Measurements from ENCODE around the gene DGKI.

The DGKI gene

DNA sequence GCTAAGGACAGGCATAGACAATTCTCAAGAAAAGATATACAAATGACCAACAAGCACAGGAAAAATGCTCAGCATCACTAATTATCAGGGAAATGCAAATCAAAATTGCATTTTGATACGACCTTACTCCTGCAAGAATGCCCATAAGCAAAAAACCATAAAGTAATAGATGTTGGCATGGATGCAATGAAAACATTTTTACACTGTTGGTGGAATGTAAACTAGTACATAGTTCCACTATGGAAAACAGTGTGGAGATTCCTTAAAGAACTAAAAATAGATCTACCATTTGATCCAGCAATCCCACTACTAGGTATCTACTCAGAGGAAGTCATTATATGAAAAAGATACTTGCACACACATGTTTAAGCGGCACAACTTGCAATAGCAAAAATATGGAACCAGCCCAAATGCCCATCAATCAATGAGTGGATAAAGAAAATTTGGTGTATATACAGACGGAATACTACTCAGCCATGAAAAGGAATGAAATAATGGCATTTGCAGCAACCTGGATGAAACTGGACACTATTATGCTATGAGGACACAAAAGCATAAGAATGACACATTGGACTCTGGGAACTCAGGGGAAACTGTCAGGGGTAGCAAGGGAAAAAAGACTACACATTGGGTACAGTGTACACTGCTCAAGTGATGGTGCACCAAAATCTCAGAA lies 59.3 kb downstream of the DGKI start:
- no peak for DNase-seq

DNA sequence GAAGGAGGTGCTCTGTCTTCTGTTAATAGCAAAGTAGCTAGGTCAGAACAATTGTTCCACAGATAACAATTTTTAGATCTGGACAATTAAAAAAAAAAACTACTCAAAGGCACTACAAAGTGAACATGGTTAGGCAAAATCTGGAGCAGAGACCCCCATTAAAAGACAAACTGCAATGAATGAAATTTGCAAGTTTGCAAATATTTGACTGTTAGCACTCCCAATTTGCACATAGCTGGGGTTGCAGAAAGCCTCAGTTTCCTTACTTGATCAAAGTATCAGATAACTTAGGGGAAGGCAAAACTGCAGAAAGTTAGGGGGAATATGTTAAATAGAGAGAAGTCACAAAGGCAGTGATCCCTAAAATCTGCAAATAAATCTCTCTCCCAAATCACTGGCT lies 68.3 kb downstream of the DGKI start:
- DNase-seq, result no peak

DNA sequence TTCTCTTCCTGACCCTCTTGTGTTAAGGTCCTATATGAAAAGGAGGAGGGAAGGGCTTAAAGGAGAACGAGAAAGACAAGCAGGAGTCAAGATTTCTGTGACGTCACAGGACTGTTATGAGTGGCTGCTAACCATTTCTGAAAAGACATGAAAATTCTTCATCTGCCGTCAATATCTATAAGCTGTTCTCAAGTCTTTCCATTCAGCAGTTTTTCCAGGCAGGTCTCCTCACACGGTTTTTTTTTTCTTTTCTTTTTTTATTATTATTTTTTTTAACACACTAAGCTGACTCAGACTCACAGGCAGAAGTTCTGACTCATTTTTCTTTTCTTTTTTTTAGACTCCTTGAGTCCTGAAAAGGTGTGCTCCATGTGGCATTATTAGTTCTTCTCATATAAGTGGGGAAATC lies 72.0 kb downstream of the DGKI start:
- no peak for DNase-seq

DNA sequence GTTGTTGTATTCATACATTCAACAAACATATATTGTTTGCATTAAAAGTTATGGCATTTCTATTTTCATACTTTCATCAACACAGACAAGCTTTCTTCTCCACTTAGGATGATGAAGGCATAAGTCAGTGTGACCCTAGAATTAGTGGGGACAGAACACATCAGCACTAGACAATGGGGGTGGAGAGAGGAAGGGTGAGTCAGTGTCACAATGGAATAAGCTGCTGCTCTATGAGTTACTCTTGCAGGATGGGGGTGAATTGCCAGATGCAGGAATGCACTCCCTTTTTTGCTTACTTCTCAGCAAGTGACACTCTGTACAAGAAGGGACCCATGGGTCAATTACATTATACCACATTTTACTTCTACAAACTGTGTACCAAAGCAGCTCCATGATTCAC lies 74.0 kb downstream of the DGKI start:
- DNase-seq, result no peak

DNA sequence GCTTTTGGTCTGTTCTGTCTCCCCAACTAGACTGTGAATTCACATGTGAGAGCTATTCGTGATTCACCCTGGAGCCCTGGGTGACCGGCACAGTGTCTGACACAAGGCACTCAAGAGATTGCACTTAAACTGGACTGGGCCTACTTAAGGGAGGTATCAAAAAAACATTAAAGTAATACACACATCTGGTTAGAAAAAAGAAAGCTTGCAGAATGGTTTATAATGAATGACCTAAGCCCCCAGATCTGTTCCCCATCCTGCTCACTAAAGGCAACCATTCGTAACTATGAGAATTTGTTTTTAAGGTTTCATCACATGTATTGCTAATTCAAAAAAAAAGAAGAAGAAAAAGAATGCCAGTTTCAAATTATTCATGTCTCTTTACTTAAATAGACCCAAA lies 74.5 kb downstream of the DGKI start:
- DNase-seq, result no peak

DNA sequence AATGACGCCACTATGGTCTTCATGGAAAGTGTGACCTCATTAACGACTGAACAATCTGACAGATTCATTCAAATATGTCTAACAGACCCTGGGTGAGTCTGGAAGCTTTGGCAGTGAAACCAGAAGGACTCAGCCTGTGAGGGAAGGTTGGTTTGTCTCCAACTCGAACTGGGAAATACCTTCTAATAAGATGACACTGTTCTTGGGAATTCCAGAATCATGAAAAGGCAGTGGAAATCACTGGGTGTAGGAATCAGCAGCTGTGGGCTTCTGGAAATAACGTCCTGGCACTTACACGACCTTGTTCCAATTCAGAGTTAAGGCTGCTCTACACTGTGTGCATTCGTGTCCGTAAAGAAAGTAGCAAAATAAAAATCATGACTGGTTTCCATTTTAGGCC lies 75.1 kb downstream of the DGKI start:
- DNase-seq, result no peak

DNA sequence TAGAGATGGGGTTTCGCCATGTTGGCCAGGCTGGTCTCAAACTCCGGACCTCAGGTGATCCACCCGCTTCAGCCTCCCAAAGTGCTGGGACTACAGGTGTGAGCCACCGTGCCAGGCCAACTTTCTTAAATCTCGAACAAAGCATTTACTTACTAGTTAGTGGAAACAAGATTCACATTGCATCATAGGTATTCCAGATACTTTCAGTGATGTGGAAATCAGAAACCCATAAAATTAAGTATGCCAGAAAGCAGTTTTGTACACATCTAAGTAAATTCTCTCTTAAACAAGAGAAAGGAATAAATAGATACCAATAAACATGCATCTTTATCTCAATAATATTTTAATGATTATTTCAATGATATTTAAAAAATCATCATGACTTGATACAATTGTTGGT lies 75.5 kb downstream of the DGKI start:
- DNase-seq, result no peak

DNA sequence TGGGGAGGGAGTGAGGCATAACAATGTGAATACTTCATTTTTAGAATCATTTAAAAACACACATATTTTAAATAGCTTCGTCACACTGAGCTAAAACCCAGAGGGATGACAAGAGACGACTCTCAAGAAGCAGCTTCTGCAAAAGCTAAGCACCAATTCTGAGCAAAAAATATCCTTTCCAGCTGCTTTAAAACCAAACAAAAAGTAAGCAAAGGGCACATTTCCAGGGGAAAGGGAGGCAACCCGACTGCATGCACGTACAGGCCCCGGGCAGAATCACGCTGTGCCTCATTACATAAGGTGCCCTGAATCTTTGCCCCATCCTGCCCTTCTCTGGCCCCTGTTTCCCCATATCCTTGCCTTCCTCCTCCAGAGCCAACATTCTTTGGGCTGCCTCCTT lies 78.4 kb downstream of the DGKI start:
- DNase-seq, result no peak

DNA sequence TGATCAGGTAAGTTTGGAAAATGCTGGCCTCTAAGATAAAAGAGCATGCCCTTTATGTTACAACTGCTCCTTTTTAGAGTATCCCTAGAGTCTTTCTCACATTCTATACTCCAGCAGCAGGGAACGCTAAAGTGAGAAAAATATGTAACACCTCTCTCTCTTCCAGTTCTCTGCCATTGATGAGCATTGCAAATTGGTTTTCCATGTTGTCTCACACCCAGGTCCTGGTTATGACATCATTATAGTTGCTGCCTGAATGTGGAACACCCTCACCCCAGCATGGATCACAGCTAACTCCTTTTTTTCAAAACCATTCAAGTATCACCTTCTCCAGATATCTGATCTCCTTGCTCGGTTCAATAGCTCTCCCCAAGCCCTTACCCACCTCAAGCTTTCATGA lies 84.4 kb downstream of the DGKI start:
- no peak for DNase-seq

DNA sequence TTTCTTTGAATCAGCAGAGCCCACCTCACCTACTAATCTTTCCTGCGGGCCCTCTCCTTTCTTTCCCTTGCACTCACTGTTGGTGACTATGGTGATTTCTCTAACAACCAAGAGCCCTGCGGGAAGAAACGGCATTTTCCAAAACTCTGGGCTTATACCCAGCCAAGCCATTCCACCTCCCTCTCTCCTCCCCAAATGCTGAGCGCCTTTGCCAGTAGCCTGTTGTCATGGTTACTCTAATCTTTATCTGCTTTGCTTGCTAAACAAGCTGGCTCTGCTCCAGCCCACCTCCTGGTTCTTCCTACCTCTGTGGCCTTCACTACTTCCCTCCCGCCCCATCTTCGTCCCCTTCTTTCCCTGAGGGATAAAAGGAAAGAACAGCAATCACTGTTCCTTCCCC lies 86.7 kb downstream of the DGKI start:
- DNase-seq, result peak; percentile 38 to 49

DNA sequence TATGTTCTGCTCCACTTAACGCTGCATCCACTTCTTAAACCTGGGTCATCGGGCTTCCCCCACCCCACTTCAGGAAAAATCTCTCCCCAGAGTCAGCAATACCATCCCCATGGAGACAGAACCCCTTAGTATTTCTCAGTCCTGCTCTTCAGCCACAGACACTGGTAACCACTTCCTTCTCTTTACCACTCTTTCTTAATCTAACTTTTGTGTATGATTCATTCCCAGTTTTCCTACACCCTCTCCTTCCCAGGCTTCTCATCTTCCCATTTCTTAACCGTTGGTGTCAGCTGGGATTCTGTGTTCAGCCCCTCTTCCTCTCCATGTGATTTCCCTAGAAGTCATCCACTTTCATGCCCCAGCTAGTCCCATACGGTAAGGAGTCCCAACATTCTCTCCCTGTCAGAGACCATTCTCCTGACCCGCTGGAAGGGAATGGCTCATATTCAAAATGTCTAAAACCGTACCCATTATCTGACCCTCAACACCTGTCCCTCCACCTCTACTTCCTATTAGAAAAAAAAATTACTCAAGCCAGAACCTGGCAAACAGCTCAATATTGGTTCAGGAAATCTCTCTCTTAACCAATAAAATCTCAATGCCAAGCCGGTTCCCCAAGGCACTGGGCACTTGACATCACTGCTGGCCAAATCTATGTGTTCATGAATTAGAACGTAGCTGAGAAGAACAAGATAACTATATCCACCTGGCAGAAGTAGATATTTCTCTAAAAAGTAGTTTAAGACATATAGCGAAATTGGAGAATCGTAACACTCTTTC lies 89.4 kb downstream of the DGKI start:
- no peak for DNase-seq

DNA sequence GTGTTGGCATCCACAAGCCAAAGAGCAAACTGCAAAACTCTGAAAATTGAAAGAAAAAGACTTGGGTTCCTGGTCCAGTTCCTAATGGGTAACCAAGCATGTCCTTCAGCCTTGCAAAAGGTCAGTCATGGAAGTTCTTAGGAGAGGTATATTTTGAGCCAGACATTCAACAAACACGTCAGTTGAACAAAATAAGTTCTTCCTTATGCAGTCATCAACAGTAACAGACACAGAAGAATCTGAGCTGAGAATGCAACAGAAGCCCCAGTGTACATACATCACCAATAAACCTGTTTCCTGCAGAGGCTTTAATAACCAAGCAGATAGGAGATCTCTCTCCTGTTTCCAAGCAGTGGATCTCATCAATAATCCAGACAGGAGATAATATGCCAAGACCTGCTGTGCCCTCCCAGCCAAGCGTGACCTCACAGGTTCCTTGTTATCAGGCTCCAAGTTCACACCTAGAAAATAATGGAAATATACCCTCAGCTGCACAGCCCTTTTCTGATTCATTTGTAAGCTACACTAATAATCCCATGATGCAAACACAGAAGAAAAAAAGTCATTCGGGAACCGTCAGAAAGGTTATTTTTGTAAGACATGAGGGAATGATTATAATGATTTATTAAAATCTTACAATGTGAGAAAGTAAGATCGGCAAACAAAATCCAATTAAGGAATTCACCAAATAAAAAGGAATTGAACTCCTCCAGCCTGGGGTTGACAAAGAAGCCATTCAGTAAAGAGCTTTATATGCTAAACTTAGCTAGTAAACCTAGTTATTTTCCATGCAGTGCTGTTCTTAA lies 90.7 kb downstream of the DGKI start:
- peak in 1 of 2 experiments; percentile 44 for DNase-seq

DNA sequence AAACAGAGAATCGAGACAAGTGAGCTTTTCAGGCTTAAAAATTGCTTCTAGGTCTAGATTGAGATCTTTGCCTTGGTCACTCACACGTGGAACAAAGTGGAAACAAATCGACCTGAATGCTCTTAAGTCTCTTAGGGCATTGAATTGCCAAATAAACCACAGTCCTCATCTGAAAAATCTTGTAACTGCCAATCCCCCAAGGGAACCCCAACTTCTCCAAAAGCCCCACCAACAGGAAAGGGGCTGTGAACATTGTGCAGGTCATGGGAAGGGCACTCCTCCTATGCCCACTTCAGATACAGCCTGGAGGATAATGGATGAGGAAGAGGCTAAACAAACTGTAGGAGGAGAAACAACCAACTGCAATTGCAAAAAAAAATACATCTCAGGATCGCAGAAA lies 91.3 kb downstream of the DGKI start:
- no peak for DNase-seq

DNA sequence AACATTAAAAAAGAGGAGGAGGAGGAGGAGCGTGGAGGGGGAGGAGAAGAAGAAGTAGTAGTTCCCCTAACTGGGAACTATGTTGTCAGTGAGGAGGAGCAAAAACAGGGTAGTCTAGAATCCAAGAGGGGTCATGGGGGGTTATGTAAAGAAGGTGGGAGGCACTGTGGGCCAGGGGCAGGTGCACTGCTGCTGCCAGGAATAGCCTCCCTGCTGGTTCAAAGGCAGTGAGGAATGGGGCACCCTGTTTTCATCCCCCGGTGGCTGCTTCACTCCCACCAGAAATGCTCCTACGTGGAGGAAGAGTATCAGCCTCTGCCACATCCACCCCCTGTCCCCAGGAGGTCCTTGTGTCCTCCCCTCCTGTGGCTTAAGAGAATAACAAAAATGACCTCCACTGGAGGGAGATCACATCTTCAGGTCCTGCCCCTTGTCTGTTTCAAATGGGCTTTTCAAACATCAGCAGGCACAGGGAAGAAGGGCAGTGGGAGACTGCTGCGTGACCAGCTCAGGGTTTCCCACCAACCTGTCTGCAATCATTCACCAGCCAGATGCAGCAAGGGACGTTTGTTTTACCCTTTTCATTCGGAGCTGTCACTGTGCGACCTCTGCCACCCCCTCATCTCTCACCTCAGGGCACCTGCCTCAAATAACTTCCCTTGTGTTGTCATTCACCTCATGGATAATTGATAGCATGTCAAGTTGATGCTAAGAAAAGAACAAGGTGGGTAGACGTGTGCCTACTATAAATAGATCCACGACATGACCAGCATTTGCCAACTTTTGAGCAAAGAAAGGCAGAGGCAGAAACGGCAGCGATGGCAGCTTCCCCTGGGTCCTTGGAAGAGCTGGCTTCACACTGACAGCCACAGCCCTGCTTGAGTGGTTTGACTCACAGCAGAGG lies 92.6 kb downstream of the DGKI start:
- peak in 1 of 2 experiments; percentile 26 for DNase-seq

DNA sequence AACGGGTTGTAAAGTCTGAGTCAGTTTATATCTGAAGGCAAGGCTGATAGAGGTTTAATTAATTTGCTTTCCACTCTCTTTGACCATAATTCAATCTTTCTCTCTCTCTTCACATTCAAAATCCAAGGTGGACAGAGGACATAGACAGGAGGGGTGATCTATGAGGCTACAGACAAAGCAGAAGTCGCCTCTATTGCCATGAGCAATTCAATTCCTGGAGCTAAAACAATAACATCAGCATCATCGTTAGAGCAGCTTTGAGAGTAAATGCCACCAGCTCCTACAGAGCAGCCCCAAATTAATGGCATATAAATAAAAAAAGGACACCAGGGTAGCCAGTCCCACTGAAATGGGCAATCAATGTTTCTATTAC lies 93.2 kb downstream of the DGKI start:
- DNase-seq, result no peak

DNA sequence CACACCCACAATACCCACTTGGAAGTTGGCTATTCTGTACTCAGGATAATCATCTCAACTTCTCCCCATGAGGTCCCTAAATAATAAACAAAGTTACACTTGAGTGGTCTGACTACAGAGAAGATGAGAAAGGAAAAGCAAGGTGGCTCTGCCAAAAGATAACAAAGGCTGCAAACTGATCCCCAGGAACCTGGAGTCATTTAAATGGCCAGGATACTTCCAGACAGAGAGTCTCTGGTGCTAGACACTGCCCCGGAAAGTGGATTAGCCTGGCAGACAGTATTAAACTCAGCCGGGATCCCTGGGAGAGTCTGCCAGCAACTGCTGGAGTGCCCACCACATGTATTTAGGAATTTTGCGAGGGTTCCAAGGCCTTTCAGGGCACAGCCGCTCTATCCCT lies 93.7 kb downstream of the DGKI start:
- DNase-seq, result no peak

DNA sequence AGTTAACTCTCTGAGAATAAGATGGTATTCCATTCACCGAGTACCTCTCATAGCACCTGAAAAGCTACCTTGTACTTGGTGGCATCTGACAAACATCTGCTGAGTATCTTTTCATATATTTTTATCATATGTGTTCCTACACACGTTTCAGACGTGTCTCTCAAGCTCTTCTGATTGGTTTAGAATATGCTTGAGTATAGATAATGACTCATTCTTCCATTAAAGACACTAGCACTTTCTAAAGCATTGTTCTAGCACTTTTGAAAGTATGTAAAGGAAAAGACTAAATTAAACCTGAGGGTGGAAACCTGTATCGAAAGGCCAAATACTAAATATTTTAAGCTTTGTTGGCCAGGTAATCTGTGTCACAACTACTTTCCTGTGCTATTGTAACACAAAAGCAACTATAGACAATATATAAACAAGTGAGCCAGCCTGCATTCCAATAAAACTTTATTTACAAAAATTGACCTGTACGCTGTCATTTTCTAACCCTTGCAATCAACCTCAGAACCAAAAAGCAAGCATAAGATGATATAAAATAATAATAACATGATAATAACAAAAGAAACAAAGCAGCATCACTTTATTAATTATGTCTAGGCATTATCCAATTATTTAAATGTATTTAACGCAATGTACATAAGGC lies 95.3 kb downstream of the DGKI start:
- no peak for DNase-seq

DNA sequence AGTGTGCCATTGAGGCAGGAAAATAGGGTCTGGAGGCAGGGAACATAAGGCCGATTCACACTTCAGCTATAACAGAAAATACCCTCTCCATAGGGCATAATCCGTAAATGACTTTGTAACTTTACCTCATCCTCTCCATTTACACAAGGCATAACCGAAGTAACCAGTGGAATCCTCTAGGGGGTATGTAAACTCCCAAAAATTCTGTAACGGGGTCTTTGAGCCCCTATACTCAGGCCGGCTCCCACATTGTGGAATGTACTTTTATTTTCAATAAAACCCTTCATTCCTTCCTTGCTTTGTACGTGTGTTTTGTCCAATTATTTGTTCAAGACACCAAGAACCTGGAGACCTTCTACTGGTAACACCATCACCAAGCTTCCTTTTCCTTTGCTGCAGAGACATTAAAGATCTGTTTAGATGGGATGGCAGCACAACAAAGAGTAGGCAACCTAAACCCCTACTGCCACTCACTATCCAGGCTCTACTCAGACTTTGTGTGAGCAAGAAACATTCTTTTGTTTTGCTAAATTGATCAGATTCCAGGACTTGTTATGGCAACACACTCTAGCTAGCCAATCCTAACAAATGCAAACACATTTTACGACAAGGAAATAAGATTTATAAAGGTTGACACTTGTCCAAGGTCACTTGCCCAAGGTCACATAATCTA lies 99.3 kb downstream of the DGKI start:
- no peak for DNase-seq

DNA sequence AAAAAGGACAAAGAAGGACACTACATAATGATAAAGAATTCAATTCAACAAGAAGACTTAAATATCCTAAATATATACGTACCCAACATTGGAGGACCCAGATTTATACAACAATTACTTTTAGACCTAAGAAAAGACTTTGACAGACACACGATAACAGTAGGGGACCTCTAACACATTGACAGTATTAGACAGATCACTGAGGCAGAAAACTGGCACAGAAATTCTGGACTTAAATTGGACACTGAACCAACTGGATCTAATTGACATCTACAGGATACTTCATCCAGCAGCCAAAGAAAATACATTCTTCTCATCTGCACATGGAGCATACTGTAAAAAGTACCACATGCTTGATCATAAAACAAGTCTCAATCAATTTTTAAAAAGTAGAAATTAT lies 103.8 kb downstream of the DGKI start:
- no peak for DNase-seq

DNA sequence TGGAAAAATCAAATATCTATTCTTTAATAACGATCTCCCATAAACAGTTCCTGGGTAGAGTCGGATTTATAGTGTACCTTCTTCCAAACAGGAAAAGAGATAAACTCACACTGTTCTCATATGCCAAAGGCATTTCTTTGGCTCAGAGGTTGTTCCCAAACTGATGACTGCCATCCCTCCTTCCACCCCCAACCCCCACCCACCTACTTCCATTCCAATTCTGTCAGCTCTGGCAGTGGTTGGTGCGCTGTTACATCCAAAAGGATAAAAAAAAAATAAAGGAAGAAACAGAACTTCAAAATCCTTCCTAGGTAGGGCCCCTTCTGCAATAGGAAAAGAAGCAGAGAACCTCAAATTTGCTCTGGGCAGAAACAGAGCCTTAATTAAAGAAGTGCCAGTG lies 104.7 kb downstream of the DGKI start:
- DNase-seq, result no peak

DNA sequence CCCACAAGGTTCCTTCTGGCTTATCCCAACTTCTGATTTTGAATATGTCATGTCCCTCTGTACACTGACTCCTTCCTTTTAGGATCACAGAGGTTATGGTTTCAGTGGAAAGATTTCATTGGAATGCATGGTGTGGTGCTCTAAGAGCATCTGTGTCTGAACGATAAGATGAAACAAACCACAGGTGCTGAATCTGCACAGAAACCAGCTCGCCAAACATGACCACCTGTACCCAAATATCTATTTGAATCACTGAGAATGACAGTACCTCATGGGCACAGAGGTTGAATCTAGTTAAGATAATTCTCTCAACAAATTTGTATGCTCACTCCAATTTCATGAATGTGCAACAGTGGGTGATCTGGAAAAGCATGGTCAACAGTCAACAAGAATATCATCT lies 105.3 kb downstream of the DGKI start:
- no peak for DNase-seq

DNA sequence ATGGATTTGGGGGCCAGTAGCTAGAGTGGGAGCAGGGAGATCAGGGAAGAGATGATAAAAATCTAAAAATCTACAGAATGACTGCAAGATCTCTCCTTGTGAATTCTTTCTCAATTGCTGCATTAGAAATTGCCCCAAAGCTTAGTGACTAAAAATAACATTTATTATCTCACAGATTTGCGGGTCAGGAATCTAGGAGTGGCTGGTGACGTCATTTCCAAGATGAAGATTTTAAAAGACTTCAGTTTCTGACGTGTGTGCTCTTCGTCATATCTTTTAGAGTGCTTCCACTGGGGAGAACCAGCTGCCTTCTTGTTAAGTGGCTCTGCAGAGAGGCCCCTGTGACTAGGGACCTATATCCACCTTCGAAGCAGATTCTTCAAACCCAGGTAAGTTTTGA lies 112.6 kb downstream of the DGKI start:
- no peak for DNase-seq
